Coronary artery (tissue), 2 donors: ENCODE results near the gene SEC24A.
"Not testable (repeated sequence)": the region's sequence is repeated elsewhere in the genome, so short reads cannot be mapped to it uniquely, and the experiment has no call there.

Source experiments
- DNase-seq: peaks from one replicate; pipeline ENCODE4 v3.0.0-alpha.2; 2017; ENCODE audit warnings: low spot score
- H3K27ac ChIP-seq, 2 donors: fragments of 200-600 bp; sonication (generic); one replicate each; pipeline ENCODE4 v1.5.1; 2016 to 2019
- H3K4me3 ChIP-seq: fragments of 200-600 bp; sonication (generic); 2 replicates; pipeline ENCODE4 v1.5.1; 2016; ENCODE audit warnings: mild to moderate bottlenecking, moderate library complexity
- TF ChIP-seq, protein P1 (sequence below): fragments of 200-600 bp; sonication (generic); IDR thresholded peaks from one replicate; pipeline ENCODE4 v1.5.1; 2019; ENCODE audit warnings: antibody characterized with exemption

SEC24A gene

DNA sequence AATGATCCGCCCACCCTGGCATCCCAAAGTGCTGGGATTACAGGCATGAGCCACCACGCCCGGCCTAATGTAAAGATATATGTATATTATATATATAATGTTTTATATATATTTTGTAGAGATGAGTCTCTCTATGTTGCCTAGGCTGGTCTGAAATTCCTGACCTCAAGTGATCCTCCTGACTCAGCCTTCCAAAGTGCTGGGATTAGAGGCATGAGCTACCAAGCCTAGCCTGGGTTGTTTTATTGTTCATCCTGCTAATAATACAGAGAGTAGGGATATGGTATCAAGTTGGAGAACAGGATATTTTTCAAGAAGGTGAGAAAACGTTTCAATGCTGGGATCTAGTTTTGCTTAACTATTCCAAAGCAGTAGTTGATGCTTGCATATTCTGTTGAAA lies 2.9 kb downstream of the SEC24A start:
- no peak for DNase-seq
- H3K27ac ChIP-seq = no peak overlapping the region

DNA sequence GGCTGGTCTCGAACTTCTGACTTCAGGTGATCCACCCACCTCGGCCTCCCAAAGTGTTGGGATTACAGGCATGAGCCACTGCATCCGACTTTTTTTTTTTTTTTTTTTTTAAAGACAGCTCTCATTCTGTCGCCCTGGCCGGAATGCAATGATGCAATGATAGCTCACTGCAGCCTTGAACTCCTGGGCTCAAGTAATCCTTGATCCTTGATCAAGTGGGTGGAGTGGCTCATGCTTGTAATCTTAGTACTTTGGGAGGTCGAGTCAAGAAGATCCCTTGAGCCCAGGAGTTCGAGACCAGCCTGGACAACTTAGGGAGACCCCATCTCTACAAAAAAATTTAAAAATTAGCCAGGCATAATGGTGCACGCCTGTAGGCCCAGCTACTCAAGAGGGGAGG lies 8.1 kb downstream of the SEC24A start:
- Histone ChIP-seq H3K4me3 (no peak overlapping the region), H3K27ac (no peak overlapping the region)
- no peak for DNase-seq
- TF ChIP-seq, protein P1, sequence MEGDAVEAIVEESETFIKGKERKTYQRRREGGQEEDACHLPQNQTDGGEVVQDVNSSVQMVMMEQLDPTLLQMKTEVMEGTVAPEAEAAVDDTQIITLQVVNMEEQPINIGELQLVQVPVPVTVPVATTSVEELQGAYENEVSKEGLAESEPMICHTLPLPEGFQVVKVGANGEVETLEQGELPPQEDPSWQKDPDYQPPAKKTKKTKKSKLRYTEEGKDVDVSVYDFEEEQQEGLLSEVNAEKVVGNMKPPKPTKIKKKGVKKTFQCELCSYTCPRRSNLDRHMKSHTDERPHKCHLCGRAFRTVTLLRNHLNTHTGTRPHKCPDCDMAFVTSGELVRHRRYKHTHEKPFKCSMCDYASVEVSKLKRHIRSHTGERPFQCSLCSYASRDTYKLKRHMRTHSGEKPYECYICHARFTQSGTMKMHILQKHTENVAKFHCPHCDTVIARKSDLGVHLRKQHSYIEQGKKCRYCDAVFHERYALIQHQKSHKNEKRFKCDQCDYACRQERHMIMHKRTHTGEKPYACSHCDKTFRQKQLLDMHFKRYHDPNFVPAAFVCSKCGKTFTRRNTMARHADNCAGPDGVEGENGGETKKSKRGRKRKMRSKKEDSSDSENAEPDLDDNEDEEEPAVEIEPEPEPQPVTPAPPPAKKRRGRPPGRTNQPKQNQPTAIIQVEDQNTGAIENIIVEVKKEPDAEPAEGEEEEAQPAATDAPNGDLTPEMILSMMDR = no peak

More for the DNA sequence above, 2.9 kb downstream of the SEC24A start:
- TF ChIP-seq, protein P1 = no peak
- no peak overlapping the region for H3K4me3 ChIP-seq

DNA sequence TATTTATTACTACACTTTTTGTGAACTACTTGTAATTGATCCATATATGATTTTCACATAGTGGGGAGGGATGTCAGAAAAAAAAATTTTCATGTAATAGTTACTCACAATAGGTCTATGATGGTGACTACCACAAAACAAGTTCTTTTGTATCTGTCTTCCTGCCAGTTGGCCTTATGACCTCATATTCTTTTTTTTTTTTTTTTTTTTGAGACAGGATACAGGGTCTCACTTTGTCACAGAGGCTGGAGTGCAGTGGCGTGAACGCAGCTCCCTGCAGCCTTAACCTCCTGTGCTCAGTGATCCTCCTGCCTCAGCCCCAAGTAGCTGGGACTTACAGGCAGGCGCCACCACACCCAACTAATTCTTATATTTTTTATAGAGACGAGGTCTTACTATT lies 10.9 kb downstream of the SEC24A start:
- H3K4me3 ChIP-seq = no peak overlapping the region
- no peak for DNase-seq
- no peak overlapping the region for H3K27ac ChIP-seq
- TF ChIP-seq, protein P1 = no peak

DNA sequence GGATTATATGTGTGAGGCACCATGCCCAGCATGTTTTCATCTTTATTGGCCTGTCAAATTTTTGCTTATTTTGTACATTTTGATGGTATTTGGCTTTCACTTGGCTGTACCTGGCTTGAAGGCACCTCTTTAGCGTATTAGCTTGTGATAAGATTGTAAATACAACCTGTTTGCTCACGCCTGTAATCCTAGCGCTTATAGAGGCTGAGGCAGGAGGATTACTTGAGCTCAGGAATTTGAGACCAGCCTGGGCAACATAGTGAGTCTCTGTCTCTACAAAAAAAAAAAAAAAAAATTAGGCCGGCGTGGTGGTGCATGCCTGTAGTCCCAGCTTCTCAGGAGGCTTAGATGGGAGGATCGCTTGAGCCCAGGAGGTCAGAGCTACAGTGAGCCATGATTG lies 11.3 kb downstream of the SEC24A start:
- Histone ChIP-seq H3K27ac (no peak overlapping the region), H3K4me3 (no peak overlapping the region)
- TF ChIP-seq, protein P1 = no peak
- DNase-seq = no peak

DNA sequence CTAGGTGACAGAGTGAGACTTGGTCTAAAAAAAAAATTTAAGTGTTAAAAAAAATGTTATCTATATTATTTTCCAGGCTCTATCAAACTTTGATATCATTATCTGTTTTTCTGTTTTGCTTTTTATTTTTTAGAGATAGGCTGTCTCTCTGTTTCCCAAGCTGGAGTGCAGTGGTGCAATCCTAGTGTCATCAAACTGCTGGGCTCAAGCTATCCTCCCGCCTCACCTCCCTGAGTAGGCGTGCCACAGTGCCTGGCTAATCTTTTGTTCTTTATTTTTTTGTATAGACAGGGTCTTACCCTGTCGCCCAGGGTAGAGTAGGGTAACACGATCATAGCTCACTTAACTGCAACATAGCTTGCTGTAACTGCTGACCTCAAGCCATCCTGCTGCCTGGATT lies 14.4 kb downstream of the SEC24A start:
- TF ChIP-seq, protein P1 = no peak
- DNase-seq = no peak
- Histone ChIP-seq H3K4me3 (no peak overlapping the region), H3K27ac (no peak overlapping the region)

DNA sequence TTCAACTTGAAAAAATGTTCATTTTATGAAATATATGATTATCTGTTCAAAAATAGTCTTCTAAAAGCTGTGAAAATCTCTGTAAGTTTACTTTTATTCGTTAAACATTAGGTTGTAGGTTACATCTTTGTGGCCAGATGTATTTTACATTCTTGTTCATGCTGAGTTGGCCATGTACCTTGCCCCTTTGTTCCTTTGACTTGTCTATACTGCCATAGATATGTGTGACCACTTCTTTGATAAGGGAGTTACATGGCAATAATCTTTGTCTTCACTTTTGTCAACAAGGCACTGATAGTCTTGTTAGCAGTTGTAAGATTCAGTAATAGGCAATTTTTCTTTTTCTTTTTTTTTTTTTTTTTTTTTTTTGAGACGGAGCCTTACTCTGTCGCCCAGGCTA lies 15.9 kb downstream of the SEC24A start:
- no peak overlapping the region for H3K27ac ChIP-seq
- DNase-seq = no peak
- no peak overlapping the region for H3K4me3 ChIP-seq
- TF ChIP-seq, protein P1 = no peak

DNA sequence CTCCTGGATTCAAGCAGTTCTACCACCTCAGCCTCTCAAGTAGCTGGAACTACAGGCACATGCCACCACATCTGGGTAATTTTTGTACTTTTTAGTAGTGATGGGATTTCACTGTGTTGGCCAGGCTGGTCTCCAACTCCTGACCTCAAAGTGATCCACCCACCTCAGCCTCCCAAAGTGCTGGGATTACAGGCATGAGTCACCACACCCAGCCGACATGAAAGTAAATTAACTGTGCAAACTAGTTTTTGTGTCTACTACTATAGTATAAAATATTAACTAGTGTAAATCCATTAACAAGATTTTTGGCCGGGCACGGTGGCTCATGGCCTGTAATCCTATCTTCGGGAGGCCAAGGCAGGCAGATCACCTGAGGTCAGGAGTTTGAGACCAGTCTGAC lies 25.0 kb downstream of the SEC24A start:
- not testable (repeated sequence) for DNase-seq, H3K27ac ChIP-seq, H3K4me3 ChIP-seq

DNA sequence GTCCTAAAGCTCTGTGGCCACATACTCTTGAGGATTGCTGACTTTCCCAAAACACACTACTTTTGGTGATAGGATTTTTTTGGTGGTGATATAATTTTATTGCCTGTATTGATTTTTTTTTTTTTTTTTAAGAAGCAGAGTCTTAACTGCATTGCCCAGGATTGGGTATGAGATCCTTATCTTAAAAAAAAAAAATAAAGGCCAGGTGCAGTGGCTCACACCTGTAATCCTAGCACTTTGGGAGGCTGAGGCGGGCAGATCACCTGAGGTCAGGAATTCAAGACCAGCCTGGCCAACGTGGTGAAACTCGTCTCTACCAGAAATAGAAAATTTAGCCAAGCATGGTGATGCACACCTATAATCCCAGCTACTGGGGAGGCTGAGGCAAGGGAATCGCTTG lies 28.8 kb downstream of the SEC24A start:
- not testable (repeated sequence) for H3K27ac ChIP-seq, DNase-seq, H3K4me3 ChIP-seq

DNA sequence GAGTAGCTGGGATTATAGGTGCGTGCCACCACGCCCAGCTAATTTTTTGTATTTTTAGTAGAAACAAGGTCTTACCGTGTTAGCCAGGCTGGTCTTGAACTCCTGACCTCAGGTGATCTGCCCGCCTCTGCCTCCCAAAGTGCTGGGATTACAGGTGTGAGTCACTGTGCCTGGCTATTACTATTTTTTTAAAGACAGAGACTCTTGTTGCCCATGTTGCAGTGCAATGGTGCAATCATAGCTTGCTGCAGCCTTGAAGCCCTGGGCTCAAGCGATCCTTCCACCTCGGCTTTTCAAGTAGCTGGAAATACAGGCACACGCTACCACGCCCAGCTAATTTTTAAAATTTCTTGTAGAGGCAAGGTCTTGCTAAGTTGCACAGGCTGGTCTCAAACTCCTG lies 41.6 kb downstream of the SEC24A start:
- DNase-seq, H3K4me3 ChIP-seq, H3K27ac ChIP-seq: not testable (repeated sequence)
